ENCODE data around the gene RHOU. TPM values are rescaled to one million over a fixed set of nuclear protein-coding genes. Genes with fewer than 3 reads are reported as not detected.

Gene RHOU
- total RNA-seq, 3 donors from 2014 or later (not counting 1 experiment from before 2014, with no cell fraction given), result 0.33 to 1.6 (median 0.82) TPM

GRCh38 chr1:228766788-228767187 lies 31.5 kb downstream of the RHOU start:
- H3K27ac ChIP-seq (ENCODE audit: low read length), result no peak overlapping the region
- H3K9me3 Mint-ChIP-seq, result no peaks in the 10 kb centered on the region
- no peaks in the 10 kb centered on the region for H3K36me3 Mint-ChIP-seq
- H3K4me3 Mint-ChIP-seq, result no peak overlapping the region
- no peaks in the 10 kb centered on the region for H3K36me3 ChIP-seq (ENCODE audit: control insufficient read depth, insufficient read depth, low read length)
- intact Hi-C loops (cut with micrococcal nuclease), result loop anchor here (10.0 kb wide), 1 partner anchor 58 kb away; no protein-coding TSS in a partner anchor
- ATAC-seq (no peak), DNase-seq (no peak)
- H3K27me3 Mint-ChIP-seq (ENCODE audit: low read depth in 2 of 2), result peaks cover 7 to 13% of the 10 kb centered on the region in 2 donors
- H3K4me1 Mint-ChIP-seq, result peaks cover 27% of the 10 kb centered on the region in 2 donors
- H3K4me3 ChIP-seq (ENCODE audit: low read length), result no peak overlapping the region
- TF ChIP-seq, protein P1, sequence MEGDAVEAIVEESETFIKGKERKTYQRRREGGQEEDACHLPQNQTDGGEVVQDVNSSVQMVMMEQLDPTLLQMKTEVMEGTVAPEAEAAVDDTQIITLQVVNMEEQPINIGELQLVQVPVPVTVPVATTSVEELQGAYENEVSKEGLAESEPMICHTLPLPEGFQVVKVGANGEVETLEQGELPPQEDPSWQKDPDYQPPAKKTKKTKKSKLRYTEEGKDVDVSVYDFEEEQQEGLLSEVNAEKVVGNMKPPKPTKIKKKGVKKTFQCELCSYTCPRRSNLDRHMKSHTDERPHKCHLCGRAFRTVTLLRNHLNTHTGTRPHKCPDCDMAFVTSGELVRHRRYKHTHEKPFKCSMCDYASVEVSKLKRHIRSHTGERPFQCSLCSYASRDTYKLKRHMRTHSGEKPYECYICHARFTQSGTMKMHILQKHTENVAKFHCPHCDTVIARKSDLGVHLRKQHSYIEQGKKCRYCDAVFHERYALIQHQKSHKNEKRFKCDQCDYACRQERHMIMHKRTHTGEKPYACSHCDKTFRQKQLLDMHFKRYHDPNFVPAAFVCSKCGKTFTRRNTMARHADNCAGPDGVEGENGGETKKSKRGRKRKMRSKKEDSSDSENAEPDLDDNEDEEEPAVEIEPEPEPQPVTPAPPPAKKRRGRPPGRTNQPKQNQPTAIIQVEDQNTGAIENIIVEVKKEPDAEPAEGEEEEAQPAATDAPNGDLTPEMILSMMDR (IDR thresholded peaks at IDR 0.05), result no peak
- 84% methylated on average over 2 of the region's 3 CpGs for WGBS (ENCODE audit: insufficient coverage)
- peaks cover 21% of the 10 kb centered on the region for H3K4me1 ChIP-seq (ENCODE audit: control insufficient read depth, insufficient read depth, low read length)
- no peak overlapping the region for H3K27ac Mint-ChIP-seq
- no peaks in the 10 kb centered on the region for H3K27me3 ChIP-seq (ENCODE audit: control insufficient read depth, insufficient read depth, low read length)
- H3K9me3 ChIP-seq (ENCODE audit: control insufficient read depth, insufficient read depth, low read length), result no peaks in the 10 kb centered on the region

- H3K27me3 ChIP-seq (ENCODE audit: control insufficient read depth, insufficient read depth, low read length), result no peaks in the 10 kb centered on the region
- intact Hi-C loops (cut with micrococcal nuclease), result loop anchor here (10.0 kb wide), 1 partner anchor 57 kb away; no protein-coding TSS in a partner anchor
- H3K4me3 ChIP-seq (ENCODE audit: low read length), result no peak overlapping the region
- H3K36me3 Mint-ChIP-seq, result no peaks in the 10 kb centered on the region
- no peaks in the 10 kb centered on the region for H3K9me3 ChIP-seq (ENCODE audit: control insufficient read depth, insufficient read depth, low read length)
- no peaks in the 10 kb centered on the region for H3K9me3 Mint-ChIP-seq
- WGBS (ENCODE audit: insufficient coverage), result 86% methylated on average over 6 of the region's 6 CpGs
- H3K27ac Mint-ChIP-seq, result peak overlapping the region in 1 of 2 donors; percentile 29
- H3K4me1 Mint-ChIP-seq, result peaks cover 37% of the 10 kb centered on the region in 2 donors
- peaks cover 29% of the 10 kb centered on the region for H3K4me1 ChIP-seq (ENCODE audit: control insufficient read depth, insufficient read depth, low read length)
- no peak overlapping the region for H3K27ac ChIP-seq (ENCODE audit: low read length)
- peaks cover 7 to 16% of the 10 kb centered on the region in 2 donors for H3K27me3 Mint-ChIP-seq (ENCODE audit: low read depth in 2 of 2)
- ATAC-seq (no peak), DNase-seq (no peak)
- no peak overlapping the region for H3K4me3 Mint-ChIP-seq
- TF ChIP-seq, protein P1 (IDR thresholded peaks at IDR 0.05), result no peak
- H3K36me3 ChIP-seq (ENCODE audit: control insufficient read depth, insufficient read depth, low read length), result no peaks in the 10 kb centered on the region
Measured at GRCh38 chr1:228767636-228768354, 32.5 kb downstream of the RHOU start.

DNA sequence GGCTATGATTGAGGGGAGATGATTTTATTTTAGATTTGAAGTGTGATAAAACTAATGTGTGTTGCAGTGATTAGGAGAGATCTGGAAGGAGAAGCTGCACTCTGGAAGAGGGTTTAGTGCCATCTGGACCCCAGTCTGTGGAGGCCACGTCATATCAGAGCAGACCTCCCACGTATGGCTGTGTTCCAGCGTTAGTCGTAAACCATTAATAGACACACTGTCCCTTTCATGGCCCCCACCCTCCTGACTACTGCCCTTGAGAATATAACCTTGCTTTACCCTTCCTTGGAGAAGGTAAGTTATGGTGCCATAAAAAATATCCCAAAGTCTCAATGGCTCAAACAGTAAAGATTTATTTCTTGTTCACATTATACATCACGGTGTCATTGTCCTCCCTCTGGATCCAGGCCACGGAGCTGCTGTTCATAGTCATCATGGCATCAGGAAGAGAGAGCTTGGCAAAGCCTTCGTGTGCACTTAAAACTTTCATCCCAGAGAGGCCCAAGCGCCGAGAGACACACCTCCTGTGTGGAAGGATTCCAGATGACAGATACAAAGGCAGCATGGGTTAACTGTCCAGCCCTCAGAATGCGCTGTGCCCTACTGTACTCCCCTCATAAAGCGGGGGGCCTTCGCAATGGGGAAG lies 33.2 kb downstream of the RHOU start:
- H3K9me3 Mint-ChIP-seq, result no peaks in the 10 kb centered on the region
- Histone ChIP-seq H3K27me3 (ENCODE audit: control insufficient read depth, insufficient read depth, low read length) (no peaks in the 10 kb centered on the region), H3K4me3 (ENCODE audit: low read length) (no peak overlapping the region), H3K4me1 (ENCODE audit: control insufficient read depth, insufficient read depth, low read length) (peaks cover 35% of the 10 kb centered on the region), H3K27ac (ENCODE audit: low read length) (no peak overlapping the region), H3K36me3 (ENCODE audit: control insufficient read depth, insufficient read depth, low read length) (no peaks in the 10 kb centered on the region), H3K9me3 (ENCODE audit: control insufficient read depth, insufficient read depth, low read length) (no peaks in the 10 kb centered on the region)
- no peak overlapping the region for H3K27ac Mint-ChIP-seq
- TF ChIP-seq, protein P1 (IDR thresholded peaks at IDR 0.05), result no peak
- peaks cover 40 to 41% of the 10 kb centered on the region in 2 donors for H3K4me1 Mint-ChIP-seq
- ATAC-seq, result no peak
- no peak for DNase-seq
- 88% methylated on average over 11 of the region's 12 CpGs for WGBS (ENCODE audit: insufficient coverage)
- no peak overlapping the region for H3K4me3 Mint-ChIP-seq
- H3K36me3 Mint-ChIP-seq, result no peaks in the 10 kb centered on the region
- intact Hi-C loops (cut with micrococcal nuclease), result loop anchor here (10.0 kb wide), 1 partner anchor 56 kb away; no protein-coding TSS in a partner anchor
- peaks cover 7 to 16% of the 10 kb centered on the region in 2 donors for H3K27me3 Mint-ChIP-seq (ENCODE audit: low read depth in 2 of 2)
